OCI-LY7 (cell line): ENCODE results near the gene OXCT1. TPM values are rescaled to one million over a fixed set of nuclear protein-coding genes. Genes with fewer than 3 reads are reported as not detected.
"Not testable (repeated sequence)": the region's sequence is repeated elsewhere in the genome, so short reads cannot be mapped to it uniquely, and the experiment has no call there.

ENCODE experiments used
- BruUV-seq: library from RNA; stranded (reverse); fragments of 400-500 nt; replicated peaks from 2 replicates; lab custom pipeline; 2021; lab: Mats Ljungman, UMichigan
- CTCF ChIA-PET: fragments of 300-600 bp; sonication (Branson Sonifier 250); formaldehyde crosslinking; loops from one replicate; lab custom pipeline; 2022; ENCODE audit warnings: antibody characterized with exemption; ENCODE audit not compliant: unreplicated experiment; lab: Charles Lee
- POLR2A ChIA-PET: fragments of 300-600 bp; sonication (Branson Sonifier 250); formaldehyde crosslinking; loops from one replicate; lab custom pipeline; 2022; ENCODE audit warnings: antibody characterized with exemption; lab: Charles Lee
- DNase-seq: peaks from one replicate; pipeline ENCODE4 v3.0.0-alpha.2; 2015; ENCODE audit warnings: low spot score
- H2AFZ ChIP-seq: fragments of 200-600 bp; sonication (generic), shearing (Covaris generic); 2 replicates; pipeline ENCODE4 v1.6.1; 2014; ENCODE audit warnings: mild to moderate bottlenecking, antibody characterized with exemption, low read length, moderate library complexity
- H3K27ac ChIP-seq: fragments of 200-600 bp; sonication (generic); 2 replicates; pipeline ENCODE4 v1.5.1; 2014; ENCODE audit warnings: mixed run types, low read depth, mild to moderate bottlenecking, moderate library complexity, low read length, inconsistent platforms; ENCODE audit not compliant: poor library complexity, severe bottlenecking
- H3K36me3 ChIP-seq: fragments of 200-600 bp; sonication (generic); 2 replicates; pipeline ENCODE4 v1.6.1; 2014; ENCODE audit warnings: mild to moderate bottlenecking, antibody characterized with exemption, low read length, moderate library complexity, mixed read lengths; ENCODE audit not compliant: insufficient read depth
- H3K4me1 ChIP-seq: fragments of 200-600 bp; sonication (generic); 2 replicates; pipeline ENCODE4 v1.5.1; 2014; ENCODE audit warnings: mild to moderate bottlenecking, low read length; ENCODE audit not compliant: insufficient read depth, poor library complexity, severe bottlenecking
- H3K4me2 ChIP-seq: fragments of 200-600 bp; sonication (generic); 2 replicates; pipeline ENCODE4 v1.6.1; 2014; ENCODE audit warnings: mild to moderate bottlenecking, low read length
- H3K4me3 ChIP-seq: fragments of 200-600 bp; sonication (generic); 2 replicates; pipeline ENCODE4 v1.5.1; 2014; ENCODE audit warnings: mild to moderate bottlenecking, low read depth, low read length; ENCODE audit not compliant: poor library complexity, severe bottlenecking
- H3K79me2 ChIP-seq: fragments of 200-600 bp; sonication (generic); 2 replicates; pipeline ENCODE4 v1.6.1; 2016; ENCODE audit warnings: low read depth, mild to moderate bottlenecking, low read length, moderate library complexity, mixed read lengths; ENCODE audit not compliant: insufficient read depth
- H3K9me2 ChIP-seq: fragments of 200-600 bp; sonication (generic); 2 replicates; pipeline ENCODE4 v1.6.1; 2016; ENCODE audit warnings: mild to moderate bottlenecking, low read length, mixed read lengths; ENCODE audit not compliant: insufficient read depth
- H3K9me3 ChIP-seq: fragments of 200-600 bp; sonication (generic); 2 replicates; pipeline ENCODE4 v1.6.1; 2014; ENCODE audit warnings: mild to moderate bottlenecking, mixed run types, low read length, mixed read lengths
- H4K20me1 ChIP-seq: fragments of 200-600 bp; sonication (generic); 2 replicates; pipeline ENCODE4 v1.6.1; 2014; ENCODE audit warnings: mild to moderate bottlenecking, antibody characterized with exemption, low read length, moderate library complexity, mixed read lengths; ENCODE audit not compliant: insufficient read depth
- CTCF ChIP-seq: fragments of 200-600 bp; sonication (generic); conservative IDR thresholded peaks from 2 replicates; pipeline ENCODE4 v1.5.1; 2014; ENCODE audit warnings: mild to moderate bottlenecking, antibody characterized with exemption, low read length, moderate library complexity, mixed read lengths
- EZH2phosphoT487 ChIP-seq: fragments of 200-600 bp; sonication (generic); IDR thresholded peaks from 2 replicates; pipeline ENCODE4 v1.6.1; 2018; ENCODE audit warnings: low read depth, borderline replicate concordance, mild to moderate bottlenecking, mixed run types, antibody characterized with exemption, low read length, moderate library complexity, mixed read lengths
- intact Hi-C: fragments of 100-400 bp; cut with micrococcal nuclease; formaldehyde crosslinking; loops from one replicate; pipeline ENCODE4 v1.10.0; 2022; ENCODE audit not compliant: unreplicated experiment
- total RNA-seq, 2 experiments: library from RNA; depleted of rRNA in 1 of 2; stranded (reverse); fragments of >200 nt in 1 of 2; shearing (Covaris generic) in 1 of 2; gene quantifications; 2 replicates each; pipeline ENCODE4 v1.2.3, GENCODE V29; 2014 to 2022

Gene OXCT1
- total RNA-seq, 2 experiments from 2014 or later, result 27.0 to 43.4 TPM

GRCh38 chr5:41747708-41748107, 122.5 kb downstream of the OXCT1 start:
- H4K20me1 ChIP-seq, result no peaks in the 10 kb centered on the region
- H3K27ac ChIP-seq, result no peak overlapping the region
- no peaks in the 10 kb centered on the region for H3K9me3 ChIP-seq
- TF ChIP-seq CTCF (no peak), EZH2phosphoT487 (no peak)
- no TSS peak for BruUV-seq
- CTCF ChIA-PET, result no interaction called here
- H3K36me3 ChIP-seq, result peaks cover 38% of the 10 kb centered on the region
- intact Hi-C loops, result no loop called here
- POLR2A ChIA-PET, result no interaction called here
- no peak overlapping the region for H3K4me3 ChIP-seq
- no peaks in the 10 kb centered on the region for H3K4me1 ChIP-seq
- DNase-seq, result no peak
- no peak overlapping the region for H3K4me2 ChIP-seq
- H3K9me2 ChIP-seq, result no peaks in the 10 kb centered on the region
- H2AFZ ChIP-seq, result no peak overlapping the region
- no peaks in the 10 kb centered on the region for H3K79me2 ChIP-seq

GRCh38 chr5:41747301-41747700, 122.9 kb downstream of the OXCT1 start:
- DNase-seq, result no peak
- intact Hi-C loops, result no loop called here
- Histone ChIP-seq H3K79me2 (no peaks in the 10 kb centered on the region), H4K20me1 (no peaks in the 10 kb centered on the region), H3K27ac (no peak overlapping the region), H3K4me3 (no peak overlapping the region), H3K9me2 (no peaks in the 10 kb centered on the region), H2AFZ (no peak overlapping the region), H3K9me3 (no peaks in the 10 kb centered on the region), H3K36me3 (peaks cover 38% of the 10 kb centered on the region), H3K4me2 (no peak overlapping the region), H3K4me1 (no peaks in the 10 kb centered on the region)
- TF ChIP-seq CTCF (no peak), EZH2phosphoT487 (no peak)
- BruUV-seq, result no TSS peak
- POLR2A ChIA-PET, result no interaction called here
- CTCF ChIA-PET, result no interaction called here

GRCh38 chr5:41742608-41743007, 127.6 kb downstream of the OXCT1 start:
- H3K27ac ChIP-seq, intact Hi-C loops, H3K79me2 ChIP-seq, BruUV-seq, H3K9me3 ChIP-seq, H3K9me2 ChIP-seq, H2AFZ ChIP-seq, POLR2A ChIA-PET, CTCF ChIA-PET, H3K4me2 ChIP-seq, H3K4me1 ChIP-seq, H4K20me1 ChIP-seq, DNase-seq, H3K4me3 ChIP-seq: not testable (repeated sequence)
- H3K36me3 ChIP-seq, result peaks cover 31% of the 10 kb centered on the region
